GM19023 (cell line): ENCODE data around the gene ZNF80.
"Not testable (repeated sequence)": the region's sequence is repeated elsewhere in the genome, so short reads cannot be mapped to it uniquely, and the experiment has no call there.

Experiments
- ATAC-seq: cut with Tn5 transposase; IDR thresholded peaks from one replicate; pipeline ENCODE4 v1.9.1; 2021; ENCODE audit warnings: mild to moderate bottlenecking, moderate library complexity; ENCODE audit not compliant: unreplicated experiment

Gene ZNF80

DNA sequence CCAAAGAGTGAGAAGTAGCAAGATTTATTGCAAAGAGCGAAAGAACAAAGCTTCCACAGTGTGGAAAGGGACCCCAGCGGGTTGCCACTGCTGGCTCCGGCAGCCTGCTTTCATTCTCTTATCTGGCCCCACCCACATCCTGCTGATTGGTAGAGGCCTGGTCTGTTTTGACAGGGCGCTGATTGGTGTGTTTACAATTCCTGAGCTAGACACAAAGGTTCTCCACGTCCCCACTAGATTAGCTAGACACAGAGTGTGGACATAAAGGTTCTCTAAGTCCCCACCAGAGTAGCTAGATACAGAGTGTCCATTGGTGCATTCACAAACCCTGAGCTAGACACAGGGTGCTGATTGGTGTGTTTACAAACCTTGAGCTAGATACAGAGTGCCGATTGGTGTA lies at the start of gene ZNF80:
Gene ZNF80, minus strand, starts transcription at position 101 of the 400 bp plus-strand sequence. CDS start 504 bp downstream, outside the sequence.
- ATAC-seq: not testable (repeated sequence)

DNA sequence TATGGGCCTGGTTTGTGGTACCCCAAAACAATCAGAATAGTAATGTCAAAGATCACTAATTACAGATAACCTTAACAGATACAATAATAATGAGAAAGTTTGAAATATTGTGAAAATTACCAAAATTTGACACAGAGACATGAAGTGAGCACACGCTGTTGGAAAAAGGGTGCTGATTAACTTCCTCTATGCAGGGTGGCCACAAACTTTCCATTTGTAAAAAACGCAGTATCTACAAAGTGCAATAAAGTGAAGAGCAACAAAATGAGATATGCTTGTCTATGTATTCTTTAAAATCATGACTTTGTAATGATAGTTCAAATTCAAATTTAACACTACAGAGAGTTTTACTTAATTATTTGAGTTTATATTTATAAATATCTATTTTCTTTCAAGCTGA lies 48.9 kb upstream of the ZNF80 start:
- no peak for ATAC-seq

DNA sequence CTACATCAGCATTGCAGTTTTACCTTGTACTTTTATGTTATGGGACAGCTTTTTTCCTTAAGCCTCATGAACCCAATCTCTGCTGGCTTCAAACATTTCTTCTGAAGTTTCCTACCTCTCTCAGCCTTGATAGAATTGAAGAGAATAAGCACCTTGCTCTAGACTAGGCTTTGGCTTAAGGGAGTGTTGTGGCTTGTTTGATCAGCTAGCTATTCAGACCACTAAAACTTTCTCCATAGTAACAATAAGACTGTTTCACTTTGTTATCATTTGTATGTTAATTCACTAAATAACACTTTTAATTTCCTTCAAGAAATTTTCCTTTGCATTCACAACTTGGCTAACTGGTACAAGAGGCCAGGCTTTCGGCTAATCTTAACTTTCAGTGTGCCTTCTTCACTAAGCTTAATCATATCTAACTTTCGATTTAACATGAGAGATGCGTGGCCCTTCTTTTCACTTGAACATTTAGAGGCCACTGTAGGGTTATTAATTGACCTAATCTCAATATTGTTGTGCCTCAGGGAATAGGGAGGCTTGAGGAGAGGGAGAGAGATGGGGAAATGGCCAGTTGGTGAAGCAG lies 48.4 kb upstream of the ZNF80 start:
- no peak for ATAC-seq

DNA sequence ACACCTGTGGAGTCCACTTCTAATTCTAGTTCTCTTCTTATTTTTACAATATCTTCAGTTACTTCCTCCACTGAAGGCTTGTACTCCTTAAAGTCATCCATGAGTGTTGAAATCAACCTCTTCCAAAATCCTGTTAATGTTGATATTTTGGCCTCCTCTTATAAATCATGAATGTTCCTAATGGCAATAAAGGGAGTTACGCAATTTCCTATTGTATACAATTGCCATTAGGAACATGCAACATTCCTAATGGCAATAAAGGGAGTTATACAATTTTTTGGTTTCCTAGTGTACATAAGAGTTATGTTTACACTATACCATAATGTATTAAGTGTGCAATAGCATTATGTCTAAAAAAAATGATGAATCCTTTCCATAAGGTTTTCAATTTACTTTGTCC lies 47.3 kb upstream of the ZNF80 start:
- ATAC-seq: no peak

DNA sequence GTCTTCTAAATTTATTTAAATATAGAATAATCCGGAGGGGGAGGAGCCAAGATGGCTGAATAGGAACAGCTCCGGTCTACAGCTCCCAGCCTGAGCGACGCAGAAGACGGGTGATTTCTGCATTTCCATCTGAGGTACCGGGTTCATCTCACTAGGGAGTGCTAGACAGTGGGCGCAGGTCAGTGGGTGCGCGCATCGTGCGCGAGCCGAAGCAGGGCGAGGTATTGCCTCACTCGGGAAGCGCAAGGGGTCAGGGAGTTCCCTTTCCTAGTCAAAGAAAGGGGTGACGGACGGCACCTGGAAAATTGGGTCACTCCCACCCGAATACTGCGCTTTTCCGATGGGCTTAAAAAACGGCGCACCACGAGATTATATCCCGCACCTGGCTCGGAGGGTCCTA lies 39.5 kb upstream of the ZNF80 start:
- not testable (repeated sequence) for ATAC-seq

DNA sequence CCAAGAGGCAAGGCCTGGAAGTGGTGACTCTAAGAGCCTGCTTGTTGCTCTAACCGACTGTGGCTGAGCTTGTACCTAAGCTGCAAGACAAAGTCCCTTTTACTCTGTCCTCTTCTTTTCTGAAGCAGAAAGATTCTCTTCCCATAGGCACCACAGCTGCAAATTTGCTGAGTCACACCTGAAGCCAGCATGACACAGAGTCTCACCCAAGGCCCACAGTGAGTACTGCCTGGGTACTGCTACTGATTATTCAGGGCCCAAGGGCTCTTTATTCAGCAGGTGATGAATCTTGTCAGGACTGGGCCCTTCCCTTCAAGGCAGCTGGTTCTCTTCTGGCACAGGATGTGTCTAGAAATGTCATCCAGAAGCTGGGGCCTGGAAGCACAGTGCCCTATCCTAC lies 37.6 kb upstream of the ZNF80 start:
- ATAC-seq: no peak

DNA sequence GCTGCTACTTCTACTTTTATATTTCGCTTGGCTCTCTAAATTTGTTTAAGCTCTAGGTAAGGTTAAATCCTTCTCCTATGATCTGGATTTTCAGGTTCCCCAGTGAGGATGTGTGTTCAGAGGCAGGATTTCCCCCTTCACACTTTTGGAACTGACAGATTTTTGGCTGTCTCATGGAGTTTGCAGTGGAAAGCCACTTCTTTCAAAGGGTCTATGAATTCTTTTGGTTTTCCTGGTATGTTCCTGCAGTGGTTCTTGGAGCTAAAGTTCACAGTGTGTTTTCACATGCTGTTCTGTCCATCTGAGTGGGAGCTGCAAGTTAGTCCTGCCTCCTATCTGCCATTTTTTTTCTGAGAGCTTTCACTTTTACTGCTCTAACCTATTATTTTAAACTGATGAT lies 34.9 kb upstream of the ZNF80 start:
- ATAC-seq: no peak

DNA sequence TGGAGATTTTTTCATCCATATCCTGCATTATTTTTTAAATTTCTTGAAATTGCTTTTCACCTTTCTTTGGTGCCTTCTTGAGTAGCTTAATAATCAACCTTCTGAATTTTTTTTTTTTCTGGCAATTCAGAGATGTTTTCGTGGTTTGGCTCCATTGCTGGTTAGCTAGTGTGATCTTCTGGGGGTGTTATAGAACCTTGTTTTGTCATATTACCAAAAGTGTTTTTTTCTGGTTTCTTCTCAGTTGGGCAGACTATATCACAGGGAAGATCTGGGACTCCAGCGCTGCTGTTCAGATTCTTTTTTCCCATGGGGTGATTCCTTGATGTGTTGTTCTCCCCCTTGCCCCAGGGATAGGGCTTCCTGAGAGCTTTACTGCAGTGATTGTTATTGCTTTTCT lies 32.6 kb upstream of the ZNF80 start:
- no peak for ATAC-seq

DNA sequence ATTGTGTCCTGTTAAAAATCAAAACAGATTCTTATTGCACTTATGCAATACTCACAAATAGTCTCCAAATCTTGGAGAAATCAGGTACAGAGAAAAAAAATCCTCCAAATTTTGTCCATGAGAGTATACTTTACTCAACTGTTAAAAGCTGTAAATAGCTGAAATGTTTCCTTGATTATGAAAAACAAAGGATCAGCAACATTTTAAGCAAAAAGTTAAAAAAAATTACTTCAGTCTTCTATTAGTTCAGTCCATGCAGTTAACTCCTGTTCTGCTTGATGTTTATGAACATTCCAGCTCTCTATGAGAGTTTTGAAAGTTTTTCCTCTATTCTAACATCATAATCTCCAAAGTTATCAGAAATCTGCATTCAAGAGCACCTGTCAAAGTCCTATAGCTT lies 22.8 kb upstream of the ZNF80 start:
- ATAC-seq: no peak

DNA sequence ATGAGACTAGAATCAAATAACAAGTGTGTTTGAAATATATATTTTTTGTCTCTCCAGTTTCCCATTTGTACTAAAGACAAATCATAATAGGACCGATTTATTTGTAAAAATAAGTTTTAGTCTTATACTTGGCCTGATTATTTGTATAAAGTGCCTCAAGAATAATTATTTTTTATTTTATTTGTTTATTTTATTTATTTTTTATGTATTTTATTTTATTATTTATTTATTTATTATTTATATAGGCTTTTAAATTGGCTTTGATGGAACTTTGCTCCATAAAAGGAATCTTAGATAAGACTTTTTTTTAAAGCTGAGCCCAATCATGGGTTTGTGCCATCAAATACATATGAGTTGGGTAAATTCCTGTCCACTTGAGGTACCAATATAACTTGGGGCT lies 22.2 kb upstream of the ZNF80 start:
- ATAC-seq: no peak

DNA sequence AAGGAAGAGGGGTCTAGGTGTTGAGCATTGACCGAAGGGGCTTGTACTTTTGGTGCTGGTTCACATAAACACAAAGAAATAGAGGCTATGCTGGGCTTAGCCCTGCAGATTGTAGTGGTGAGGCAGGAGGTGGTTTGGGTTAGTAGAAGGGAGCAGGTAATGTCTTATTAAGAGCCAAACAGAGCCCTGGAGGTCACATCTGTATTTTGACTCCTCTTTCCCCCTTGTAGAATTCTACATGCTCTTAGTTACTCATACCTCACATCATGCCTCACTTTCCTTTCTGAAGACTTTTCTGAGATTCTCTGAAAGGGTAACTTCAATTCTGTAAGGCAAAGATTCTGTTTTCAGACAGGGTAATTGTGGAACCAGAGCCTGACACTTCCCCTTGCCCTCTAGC lies 16.1 kb upstream of the ZNF80 start:
- no peak for ATAC-seq

DNA sequence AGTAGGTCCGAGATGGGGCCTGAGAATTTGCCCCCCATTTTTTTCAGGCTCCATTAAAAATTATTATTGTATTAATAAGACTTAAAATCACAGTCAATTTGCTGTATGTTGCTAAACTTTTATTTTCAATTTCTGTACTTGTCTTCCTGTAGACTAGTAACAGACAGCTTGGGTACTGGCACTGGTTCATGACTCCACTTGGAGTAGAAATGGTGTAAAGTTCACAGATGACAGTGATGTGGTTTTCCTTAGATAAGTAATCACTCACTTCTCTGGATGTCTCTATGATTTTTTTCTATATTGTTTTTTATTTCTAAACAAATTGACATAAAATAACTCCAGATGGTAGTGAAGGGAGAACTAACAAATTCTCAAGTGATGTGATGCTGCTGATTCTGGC lies 15.6 kb upstream of the ZNF80 start:
- ATAC-seq: no peak

DNA sequence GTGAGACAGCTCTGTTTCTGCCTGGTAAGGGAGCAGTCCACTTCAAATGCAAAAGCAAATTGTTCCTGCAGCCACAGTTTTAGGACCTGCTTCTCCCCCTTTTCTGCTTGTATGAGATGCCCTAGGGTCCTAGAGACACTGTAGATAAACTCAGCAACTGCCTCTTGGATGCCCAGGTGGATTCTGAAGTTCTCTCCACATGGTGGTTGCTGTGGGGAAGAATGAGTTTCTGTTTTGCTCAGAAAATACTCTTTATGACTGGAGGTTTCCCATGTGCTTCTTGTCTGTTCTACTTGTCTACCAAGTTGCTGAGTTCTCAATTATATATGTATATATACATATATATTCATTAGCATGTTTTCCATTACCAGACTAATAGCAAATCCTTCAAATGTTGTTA lies 5.6 kb upstream of the ZNF80 start:
- ATAC-seq: peak; percentile 82

DNA sequence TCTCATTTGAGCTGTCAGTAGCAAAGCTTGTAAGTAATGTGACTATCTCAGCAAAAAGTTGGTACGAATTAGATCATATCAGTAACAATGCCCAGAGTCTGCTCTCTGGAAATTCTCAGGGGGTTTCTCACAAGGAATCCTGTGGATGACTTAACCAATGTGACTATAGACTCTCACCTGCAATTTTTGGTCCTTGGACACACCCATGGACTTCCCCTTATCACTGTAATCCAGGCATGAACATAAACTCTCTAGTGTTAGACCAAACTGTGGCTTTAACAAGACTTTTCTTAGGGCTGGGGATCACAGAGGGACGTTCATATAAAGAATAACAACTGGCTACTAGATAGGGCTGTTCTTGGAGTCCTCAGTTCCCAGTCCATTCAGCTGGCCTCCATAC lies 3.9 kb upstream of the ZNF80 start:
- ATAC-seq: no peak

DNA sequence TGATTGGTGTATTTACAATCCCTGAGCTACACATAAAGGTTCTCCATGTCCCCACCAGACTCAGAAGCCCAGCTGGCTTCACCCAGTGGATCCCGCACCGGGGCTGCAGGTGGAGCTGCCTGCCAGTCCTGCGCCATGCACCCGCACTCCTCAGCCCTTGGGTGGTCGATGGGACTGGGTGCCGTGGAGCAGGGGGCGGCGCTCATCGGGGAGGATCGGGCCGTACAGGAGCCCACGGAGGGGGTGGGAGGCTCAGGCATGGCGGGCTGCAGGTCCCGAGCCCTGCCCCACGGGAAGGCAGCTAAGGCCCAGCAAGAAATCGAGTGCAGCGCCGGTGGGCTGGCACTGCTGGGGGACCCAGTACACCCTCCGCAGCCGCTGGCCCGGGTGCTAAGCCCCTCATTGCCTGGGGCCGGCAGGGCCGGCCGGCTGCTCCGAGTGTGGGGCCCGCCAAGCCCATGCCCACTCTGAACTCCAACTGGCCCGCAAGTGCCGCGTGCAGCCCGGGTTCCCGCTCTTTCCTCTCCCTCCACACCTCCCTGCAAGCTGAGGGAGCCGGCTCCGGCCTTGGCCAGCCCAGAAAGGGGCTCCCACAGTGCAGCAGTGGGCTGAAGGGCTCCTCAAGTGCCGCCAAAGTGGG lies 888 bp upstream of the ZNF80 start:
- ATAC-seq: not testable (repeated sequence)

DNA sequence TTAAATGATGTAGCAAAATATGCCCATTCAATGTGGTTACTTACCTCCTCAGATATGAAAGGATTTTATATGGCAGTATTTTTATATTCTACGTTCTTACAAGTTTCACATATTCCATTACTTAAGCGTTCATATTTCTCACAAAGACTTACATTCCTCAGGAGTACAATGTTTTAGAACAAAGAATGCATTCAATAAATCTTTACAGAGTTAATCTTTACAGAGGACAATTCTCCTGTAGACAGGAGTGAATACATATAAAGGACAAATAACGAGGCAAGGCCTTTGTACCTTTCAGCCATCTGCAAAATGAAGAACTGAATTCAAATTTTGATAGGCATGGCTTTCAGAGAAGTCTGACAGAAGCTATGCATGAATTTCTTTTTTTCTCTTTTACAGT lies 1.9 kb downstream of the ZNF80 start:
- ATAC-seq: no peak

DNA sequence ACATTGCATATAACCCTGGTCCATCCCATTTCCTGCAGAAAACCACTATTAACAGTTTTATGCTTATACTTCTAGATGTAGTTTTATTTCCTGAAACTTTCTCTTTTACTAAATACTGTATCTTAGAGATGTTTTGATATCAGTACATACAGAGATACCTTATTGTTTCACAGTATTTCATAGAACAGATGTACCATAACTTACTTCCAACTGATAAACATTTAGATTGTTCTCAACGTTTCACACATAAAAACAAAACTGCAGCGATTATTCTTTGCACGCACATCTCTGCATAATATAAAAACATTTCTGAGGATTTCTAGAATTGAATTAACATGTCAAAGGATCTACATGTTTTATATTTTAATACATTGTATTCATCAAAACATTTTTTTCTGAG lies 2.6 kb downstream of the ZNF80 start:
- ATAC-seq: no peak

DNA sequence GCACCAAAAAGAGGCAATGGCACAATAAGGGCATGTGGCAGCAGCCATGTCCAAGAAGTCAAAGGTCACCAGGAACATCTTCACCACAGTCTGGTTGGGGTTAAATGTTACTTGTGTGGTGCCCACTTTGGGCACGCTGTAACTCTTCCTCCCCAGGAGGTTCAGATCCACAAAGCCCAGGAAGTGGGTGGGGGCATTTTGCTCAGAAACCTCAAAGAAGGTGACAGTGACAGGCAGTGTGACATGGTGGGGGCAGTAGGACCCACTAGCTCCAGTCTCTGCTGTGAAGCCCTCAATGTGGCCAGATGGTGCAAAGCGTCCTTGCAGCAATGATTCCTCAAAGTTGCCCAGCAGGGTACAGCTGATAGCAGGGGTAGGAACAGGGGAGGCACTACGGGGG lies 5.8 kb downstream of the ZNF80 start:
- ATAC-seq: no peak

DNA sequence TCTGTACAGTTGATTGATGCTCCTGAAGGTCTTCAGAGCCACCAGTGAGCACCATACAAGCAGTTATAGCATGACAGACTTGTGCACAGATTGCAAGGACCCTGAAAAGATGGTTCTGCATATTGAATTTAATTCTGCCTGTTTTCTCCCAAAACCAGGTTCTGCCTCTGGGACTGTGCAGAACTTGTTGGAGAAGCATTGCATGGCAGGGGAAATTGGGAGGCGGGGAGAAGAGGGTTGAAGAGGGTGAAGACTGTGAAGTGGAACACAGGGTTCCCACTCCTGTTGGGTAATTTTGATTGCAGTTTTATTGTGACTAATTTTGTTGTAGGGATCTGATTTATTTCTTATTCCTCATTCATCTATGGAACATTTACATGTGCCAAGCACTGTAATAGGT lies 10.3 kb downstream of the ZNF80 start:
- no peak for ATAC-seq

DNA sequence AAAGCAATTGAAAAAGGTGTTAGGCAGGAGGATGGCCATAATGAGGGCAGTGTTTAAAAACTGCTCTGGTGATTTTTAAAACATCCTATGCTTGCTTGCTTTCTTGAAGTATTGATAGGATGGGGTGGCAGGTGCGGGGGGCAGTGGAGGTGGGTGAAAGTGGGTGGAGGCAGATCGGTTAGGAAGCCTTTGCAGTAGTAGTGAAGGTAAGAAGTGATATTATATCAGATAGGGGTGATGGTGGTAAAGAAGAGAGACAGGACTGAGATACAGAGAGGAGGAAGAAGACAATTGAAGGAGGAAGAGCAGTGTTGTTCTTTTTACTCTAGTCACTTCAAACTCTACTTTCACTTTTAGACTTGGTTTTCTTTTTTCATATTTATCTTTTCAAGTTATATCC lies 11.1 kb downstream of the ZNF80 start:
- ATAC-seq: no peak

DNA sequence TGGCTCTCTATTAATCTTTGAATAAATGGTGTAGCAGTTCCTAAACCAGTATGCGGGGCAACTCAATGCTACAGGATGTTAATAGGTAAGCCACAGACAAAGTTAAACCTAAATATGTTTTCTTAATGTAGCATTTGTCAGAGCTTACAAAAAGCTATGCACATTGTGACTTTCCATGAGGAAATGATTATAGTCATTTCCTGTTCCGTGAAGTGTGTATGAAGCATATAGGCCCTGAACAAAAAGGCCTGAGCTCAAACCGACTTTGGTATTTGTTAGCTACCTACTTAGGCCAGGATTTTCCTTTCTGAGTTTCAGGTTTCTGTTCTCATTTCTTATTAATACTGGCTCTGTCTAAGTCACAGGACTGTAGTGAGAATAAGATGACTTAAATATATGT lies 14.2 kb downstream of the ZNF80 start:
- peak; percentile 81 for ATAC-seq

DNA sequence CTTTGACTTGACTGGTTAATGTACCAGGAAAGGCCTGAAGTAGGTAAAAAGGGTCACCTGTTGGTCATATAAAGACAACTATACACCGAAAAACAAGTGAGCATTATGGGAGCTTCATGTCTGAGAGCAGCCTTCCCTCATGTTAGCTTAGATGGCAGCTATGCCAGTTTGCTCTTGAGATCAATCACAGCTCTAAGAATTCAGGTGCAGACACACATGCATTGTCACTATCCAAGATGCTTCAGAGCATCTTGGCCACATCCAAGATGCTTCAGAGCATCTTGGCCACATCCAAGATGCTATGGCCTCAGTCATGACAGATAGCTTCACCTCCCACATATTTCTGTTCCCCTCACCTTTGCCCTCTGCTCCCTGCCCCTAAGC lies 15.5 kb downstream of the ZNF80 start:
- no peak for ATAC-seq
